GM21515 (cell line): Measurements from ENCODE around the gene CAPN14.
"Not testable (repeated sequence)": the region's sequence is repeated elsewhere in the genome, so short reads cannot be mapped to it uniquely, and the experiment has no call there.

Experiments
- ATAC-seq: cut with Tn5 transposase; IDR thresholded peaks from one replicate; pipeline ENCODE4 v1.9.1; 2021; ENCODE audit not compliant: unreplicated experiment

The CAPN14 gene

GRCh38 chr2:31197669-31198068, 19.6 kb downstream of the CAPN14 start:
- no peak for ATAC-seq

- no peak for ATAC-seq
Observed at GRCh38 chr2:31197166-31197565, 20.1 kb downstream of the CAPN14 start.

GRCh38 chr2:31196622-31197021, 20.7 kb downstream of the CAPN14 start:
- no peak for ATAC-seq

- ATAC-seq, result no peak
Observed at GRCh38 chr2:31193806-31194205, 23.5 kb downstream of the CAPN14 start.

GRCh38 chr2:31192851-31193392, 24.4 kb downstream of the CAPN14 start:
- no peak for ATAC-seq

GRCh38 chr2:31192396-31192795, 24.9 kb downstream of the CAPN14 start:
- no peak for ATAC-seq

- no peak for ATAC-seq
Observed at GRCh38 chr2:31191931-31192330, 25.4 kb downstream of the CAPN14 start.

- ATAC-seq, result no peak
Observed at GRCh38 chr2:31190188-31190587, 27.1 kb downstream of the CAPN14 start.

GRCh38 chr2:31189141-31189540, 28.2 kb downstream of the CAPN14 start:
- no peak for ATAC-seq

- no peak for ATAC-seq
Observed at GRCh38 chr2:31188131-31188530, 29.2 kb downstream of the CAPN14 start.

GRCh38 chr2:31187166-31187565, 30.1 kb downstream of the CAPN14 start:
- no peak for ATAC-seq

GRCh38 chr2:31183973-31184372, 33.3 kb downstream of the CAPN14 start:
- not testable (repeated sequence) for ATAC-seq

- no peak for ATAC-seq
Observed at GRCh38 chr2:31176742-31177141, 40.6 kb downstream of the CAPN14 start.

- ATAC-seq, result no peak
Observed at GRCh38 chr2:31171142-31171541, 46.2 kb downstream of the CAPN14 start.

GRCh38 chr2:31170071-31170698, 47.1 kb downstream of the CAPN14 start:
- peak; percentile 68 for ATAC-seq

GRCh38 chr2:31168291-31168690, 49.0 kb downstream of the CAPN14 start:
- ATAC-seq, result no peak

- ATAC-seq, result no peak
Observed at GRCh38 chr2:31166925-31167324, 50.4 kb downstream of the CAPN14 start.

GRCh38 chr2:31163011-31163539, 54.2 kb downstream of the CAPN14 start:
- ATAC-seq, result no peak

GRCh38 chr2:31161637-31162036, 55.7 kb downstream of the CAPN14 start:
- no peak for ATAC-seq

- ATAC-seq, result no peak
Observed at GRCh38 chr2:31151501-31151900, 65.8 kb downstream of the CAPN14 start.

- ATAC-seq, result no peak
Observed at GRCh38 chr2:31150120-31150670, 67.1 kb downstream of the CAPN14 start.

- ATAC-seq, result no peak
Observed at GRCh38 chr2:31148514-31148913, 68.8 kb downstream of the CAPN14 start.

GRCh38 chr2:31147645-31148044, 69.7 kb downstream of the CAPN14 start:
- ATAC-seq, result no peak
